ENCODE measurements around the gene CRTC2. TPM values are rescaled to one million over a fixed set of nuclear protein-coding genes. Genes with fewer than 3 reads are reported as not detected.
A peak's percentile ranks its signal among the peaks of the same experiment; 100 is the strongest.

The CRTC2 gene
- total and polyA plus RNA-seq, 9 of the 15 experiments (the other 6 are each of a cell fraction or from before 2014, with no cell fraction given): 2.7 to 26.4 (median 10.2) TPM

- TF ChIP-seq CUX1 (CRISPR knock-in tag; IDR thresholded peaks at IDR 0.05) (no peak), CLOCK (CRISPR knock-in tag; IDR thresholded peaks at IDR 0.05; ENCODE audit: borderline replicate concordance) (no peak), CHCHD3 (CRISPR knock-in tag; IDR thresholded peaks at IDR 0.05) (no peak), HNRNPL (IDR thresholded peaks at IDR 0.05; ENCODE audit: low read depth, low read length) (peak; percentile 97), ZNF197 (CRISPR knock-in tag; IDR thresholded peaks at IDR 0.05; ENCODE audit: low read depth) (no peak), CTCFL (IDR thresholded peaks at IDR 0.05; ENCODE audit: borderline replicate concordance, insufficient read depth, low read depth, low read length, poor library complexity, severe bottlenecking) (peak; percentile 98), THRB (CRISPR knock-in tag; conservative IDR thresholded peaks at IDR 0.05) (no peak), L3MBTL2 (IDR thresholded peaks at IDR 0.05) (peak; percentile 40), POLR2G (IDR thresholded peaks at IDR 0.05; ENCODE audit: low read depth, low read length) (peak; percentile 77), U2AF1 (optimal IDR thresholded peaks at IDR 0.05; ENCODE audit: low read depth, low read length) (peak; percentile 45), BHLHE40 (IDR thresholded peaks at IDR 0.05; ENCODE audit: low read length) (peak; percentile 78), MCM5 (IDR thresholded peaks at IDR 0.05; ENCODE audit: low read depth) (no peak), RBM14 (IDR thresholded peaks at IDR 0.05; ENCODE audit: borderline replicate concordance, insufficient read depth, low read depth, low read length) (no peak), MAX (CRISPR knock-in tag; IDR thresholded peaks at IDR 0.05) (peak; percentile 37; the same call in 1 of the 2 replicates)
Observed at GRCh38 chr1:153946622-153947241, 11.7 kb downstream of the CRTC2 start, which contains the start of gene DENND4B (continued).

Measured in K562 (cell line).